Stimulated activated CD4-positive, alpha-beta T cell treated with anti-CD3 and anti-CD28 coated beads, Interleukin-15, amount 100 ng/mL, for 1 hour (primary cell): ENCODE measurements around the gene GBF1.
A peak's percentile ranks its signal among the peaks of the same experiment; 100 is the strongest.

Source experiments
- DNase-seq, 2 donors: peaks; one replicate each; pipeline ENCODE4 v3.0.0-alpha.2; 2020; ENCODE audit warnings: low read depth in 1 of 2, low spot score in 1 of 2

Gene GBF1

DNA sequence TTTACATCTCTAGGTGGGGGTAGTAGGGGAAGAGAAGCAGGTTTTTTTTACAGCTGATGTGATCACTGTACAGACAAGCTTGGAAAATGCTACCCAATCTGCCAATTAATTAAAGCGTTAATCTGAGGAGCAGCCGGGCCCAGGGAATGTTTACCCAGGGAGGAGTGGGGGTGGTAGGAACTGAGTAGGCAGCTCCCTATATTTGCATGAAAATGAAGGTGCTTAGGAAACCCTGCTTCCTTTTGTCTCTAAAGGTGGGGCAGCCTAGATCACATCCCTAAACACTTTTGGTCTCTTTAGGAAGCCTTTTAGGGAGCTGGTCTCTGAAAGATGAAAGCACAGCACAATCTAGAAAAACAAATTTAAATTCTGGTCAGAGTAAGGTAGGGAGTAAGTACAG lies 97.1 kb downstream of the GBF1 start:
- DNase-seq, result no peak

DNA sequence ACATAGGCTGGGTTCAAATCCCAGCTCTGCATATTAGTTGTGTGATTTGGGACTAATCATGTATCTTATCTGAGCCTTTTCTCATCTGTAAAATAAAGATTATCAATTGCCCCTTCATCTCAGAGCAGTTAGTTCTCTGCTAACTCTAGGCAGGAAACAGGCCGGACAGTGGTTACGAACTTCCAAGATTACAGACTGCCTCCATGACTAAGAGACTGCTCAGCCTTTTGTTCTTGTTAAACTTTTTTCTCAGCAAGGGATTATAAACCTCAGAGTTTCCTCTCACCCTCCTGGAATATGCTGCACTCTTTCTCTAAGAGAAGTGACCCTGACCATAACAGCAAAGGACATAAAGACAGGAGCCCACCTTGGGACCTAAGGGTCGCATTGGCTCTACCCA lies 97.6 kb downstream of the GBF1 start:
- DNase-seq, result no peak

DNA sequence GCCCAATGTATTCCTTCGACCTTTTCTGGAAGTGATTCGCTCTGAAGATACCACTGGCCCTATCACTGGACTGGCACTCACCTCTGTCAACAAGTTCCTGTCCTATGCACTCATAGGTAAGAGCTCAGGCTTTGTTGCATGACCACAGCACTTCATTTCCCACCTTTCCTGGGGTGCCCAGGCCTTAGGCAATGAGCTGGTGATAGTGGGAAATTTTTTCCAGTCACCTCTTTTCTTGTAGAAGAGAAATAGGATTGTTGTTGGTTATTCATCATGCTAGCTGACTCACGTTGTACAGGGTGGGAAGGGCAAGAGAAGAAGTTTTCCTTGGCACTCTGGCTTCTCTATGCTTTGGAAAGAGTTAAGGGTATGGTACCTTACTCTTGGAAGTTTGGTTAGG lies 98.7 kb downstream of the GBF1 start:
- no peak for DNase-seq

DNA sequence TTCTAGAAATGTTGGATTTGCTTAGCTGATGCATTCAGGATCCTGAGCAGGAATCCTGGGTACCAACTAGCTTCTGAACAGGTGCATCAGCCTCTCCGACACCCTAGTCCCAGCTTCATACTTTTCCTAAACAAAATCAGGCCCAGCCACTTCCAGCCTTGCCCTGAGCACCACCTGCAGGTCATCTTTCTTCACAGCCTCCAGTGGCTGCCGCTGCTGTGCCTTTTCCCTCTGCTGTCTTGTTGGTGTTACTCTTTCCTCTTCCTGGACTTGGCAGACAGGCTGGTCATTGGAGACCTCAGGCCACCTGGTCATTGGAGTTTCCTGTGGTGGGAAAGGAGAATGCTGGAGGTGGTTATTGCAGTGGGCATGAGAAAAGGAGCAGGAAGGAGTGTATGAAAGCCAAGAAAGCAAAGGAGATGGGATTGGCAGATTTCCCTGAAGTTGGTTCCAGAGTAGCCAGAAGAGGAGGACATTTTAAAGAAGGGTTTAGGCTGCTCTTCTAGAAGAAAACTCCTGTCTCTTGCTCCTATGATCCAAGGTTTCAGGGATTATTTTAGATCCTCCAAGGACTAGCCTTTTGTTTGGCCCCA lies 102.0 kb downstream of the GBF1 start:
- DNase-seq, result peak in 1 of 2 donors; percentile 3

DNA sequence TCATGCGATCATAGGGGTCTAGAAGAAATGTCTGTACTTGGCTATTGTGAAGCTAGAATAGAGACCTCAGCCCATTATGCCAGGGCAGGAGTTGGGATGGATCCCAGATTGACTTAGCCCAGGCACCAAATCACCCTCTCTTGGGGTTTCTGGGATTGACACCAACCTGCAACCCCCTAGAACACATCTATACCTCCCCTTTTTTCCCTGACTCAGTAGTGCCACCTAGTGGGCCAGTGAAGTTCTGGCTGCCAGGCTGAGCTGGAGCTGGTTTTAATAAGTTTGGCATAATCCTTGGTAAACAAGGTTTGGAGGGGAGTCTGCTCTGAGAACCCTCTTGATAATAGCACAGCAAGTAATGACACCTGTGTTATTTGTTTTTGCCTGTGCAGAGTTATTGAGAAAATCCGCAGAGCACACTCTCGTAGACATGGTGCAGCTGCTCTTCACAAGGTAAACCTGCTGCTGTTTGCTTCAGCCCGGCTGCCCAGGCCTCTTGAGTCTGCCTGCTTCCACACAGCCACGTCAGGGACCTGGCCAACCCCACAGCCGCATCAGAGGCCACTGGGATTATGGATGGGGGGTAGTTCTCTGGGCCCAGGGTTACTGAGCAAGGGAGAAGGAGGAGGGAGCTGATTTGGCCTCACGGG lies 106.9 kb downstream of the GBF1 start:
- peak; percentile 37 to 50 for DNase-seq

DNA sequence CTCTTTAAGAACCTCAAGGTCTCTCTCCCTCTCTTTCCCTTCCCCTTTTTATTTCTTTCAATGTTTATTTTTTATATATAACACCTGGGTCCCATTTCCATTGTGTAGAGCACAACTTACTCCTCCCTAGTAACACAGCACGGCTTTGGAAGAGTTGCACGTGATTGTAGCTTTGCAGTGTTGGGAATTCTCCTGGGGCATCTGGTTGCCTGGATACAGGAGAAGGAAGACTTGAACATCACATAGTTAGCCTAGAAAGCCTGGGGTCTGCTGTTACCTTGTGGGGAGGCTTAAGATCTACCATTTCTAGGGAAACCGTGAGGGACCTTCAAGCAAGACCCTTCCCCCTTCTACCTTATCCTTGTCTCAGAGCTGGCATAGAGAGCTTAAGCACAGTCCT lies 109.1 kb downstream of the GBF1 start:
- DNase-seq, result no peak

DNA sequence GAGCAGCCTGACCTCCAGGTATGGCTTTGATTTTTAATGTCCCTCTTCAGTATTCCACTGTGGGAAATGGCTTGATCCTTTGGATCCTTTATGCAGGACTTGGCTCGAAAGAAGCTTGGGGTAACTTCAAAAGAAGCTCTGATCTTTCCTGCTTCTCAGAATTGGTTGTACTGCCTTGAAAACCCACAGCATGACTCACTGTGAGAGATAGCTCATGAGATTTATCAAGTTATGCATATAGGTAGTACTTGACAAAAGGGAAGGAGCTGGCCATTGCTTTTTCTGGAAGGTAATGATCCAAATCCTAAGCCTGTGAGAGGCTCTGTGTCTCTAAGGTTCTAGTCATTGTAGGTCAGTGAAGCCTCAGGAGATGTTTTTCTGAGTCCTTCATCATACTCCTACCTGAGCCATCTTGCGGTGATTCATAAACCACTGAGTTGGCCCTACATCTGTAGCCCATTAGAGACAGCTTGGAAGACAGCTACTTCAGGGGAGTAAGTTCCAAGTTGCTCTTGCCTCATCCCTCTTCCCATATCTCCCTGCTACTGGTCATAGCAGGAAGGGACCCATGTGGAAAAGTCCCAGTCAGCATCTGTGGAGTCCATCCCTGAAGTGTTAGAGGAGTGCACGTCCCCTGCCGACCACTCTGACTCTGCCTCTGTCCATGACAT lies 113.5 kb downstream of the GBF1 start:
- no peak for DNase-seq

DNA sequence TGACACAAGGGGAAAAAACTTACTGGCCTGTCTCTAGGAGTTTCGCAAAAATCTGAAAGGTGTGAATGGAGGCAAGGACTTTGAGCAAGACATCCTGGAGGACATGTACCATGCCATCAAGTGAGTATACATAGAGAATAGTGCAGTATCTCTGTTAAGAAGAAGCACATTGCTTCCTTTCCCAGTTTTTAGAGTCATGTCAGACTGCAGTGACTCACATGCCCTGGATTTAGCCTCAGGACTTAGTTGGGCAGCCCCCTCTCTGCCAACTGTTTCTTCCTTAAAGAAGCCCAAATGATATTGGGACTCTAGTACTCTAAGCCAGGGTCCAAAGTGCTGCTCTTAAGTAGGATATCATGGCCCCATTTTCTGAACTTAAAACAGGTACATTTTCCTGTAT lies 122.1 kb downstream of the GBF1 start:
- DNase-seq, result no peak

DNA sequence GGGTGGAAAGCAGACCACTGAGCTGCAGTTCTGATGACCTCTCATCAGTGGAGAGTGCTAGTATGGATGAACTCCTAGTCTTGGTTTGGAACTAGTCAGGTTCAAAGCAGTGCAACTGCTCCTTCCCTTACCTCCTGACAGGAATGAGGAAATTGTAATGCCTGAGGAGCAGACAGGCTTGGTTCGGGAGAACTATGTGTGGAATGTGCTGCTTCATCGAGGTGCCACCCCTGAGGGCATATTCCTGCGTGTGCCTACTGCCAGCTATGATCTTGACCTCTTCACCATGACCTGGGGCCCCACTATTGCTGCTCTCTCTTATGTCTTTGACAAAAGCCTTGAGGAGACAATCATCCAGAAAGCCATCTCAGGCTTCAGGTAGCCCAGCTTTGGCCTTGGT lies 122.7 kb downstream of the GBF1 start:
- no peak for DNase-seq

DNA sequence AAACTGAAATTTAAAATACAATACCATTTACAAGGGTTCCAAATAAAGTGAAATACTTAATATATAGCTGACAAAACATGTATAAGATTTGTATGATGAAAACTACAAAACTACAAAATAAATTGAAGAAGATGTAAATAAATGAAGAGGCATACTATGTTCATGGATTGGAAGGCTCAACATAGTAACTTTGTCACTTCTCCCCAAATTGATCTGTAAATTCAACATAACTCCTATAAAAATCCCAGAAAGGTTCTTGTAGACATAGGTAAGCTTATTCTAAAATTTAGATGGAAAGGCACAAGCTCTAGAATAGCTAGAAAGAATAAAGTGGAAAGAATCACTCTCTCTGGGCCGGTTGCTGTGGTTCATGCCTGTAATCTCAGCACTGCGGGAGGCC lies 126.0 kb downstream of the GBF1 start:
- DNase-seq, result no peak

DNA sequence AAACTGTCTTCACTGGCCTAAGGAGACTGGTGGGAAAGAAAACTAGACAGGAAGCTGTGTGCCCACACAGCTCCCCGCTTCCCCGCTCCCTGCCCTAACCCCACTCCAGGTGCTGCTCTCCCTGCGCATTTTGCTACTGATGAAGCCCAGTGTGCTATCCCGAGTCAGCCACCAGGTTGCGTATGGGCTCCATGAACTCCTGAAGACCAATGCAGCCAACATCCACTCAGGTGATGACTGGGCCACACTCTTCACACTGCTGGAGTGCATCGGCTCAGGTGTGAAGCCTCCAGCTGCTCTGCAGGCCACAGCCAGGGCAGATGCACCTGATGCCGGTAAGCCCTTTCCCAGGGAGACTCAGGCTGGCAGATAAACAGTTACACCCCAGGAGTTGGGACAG lies 129.9 kb downstream of the GBF1 start:
- no peak for DNase-seq

DNA sequence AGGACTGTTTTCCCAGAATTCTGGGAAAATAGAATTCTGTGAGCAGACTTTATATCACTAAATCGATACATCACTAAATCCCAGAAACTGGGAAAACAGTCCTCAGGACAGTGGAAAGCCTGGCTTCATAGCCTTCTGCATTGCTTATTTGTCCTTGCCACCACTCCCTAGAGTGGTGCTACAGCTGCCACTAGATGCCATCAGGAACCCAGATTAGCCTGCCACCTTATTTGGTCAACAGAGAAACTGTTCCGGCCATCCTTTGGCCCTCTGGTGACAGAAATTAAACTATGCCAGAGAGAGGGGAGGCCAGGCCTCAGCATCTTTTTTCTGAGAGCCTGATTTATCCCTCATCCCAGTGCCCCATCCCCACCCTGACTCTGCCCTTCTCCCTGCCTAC lies 130.5 kb downstream of the GBF1 start:
- DNase-seq, result no peak

DNA sequence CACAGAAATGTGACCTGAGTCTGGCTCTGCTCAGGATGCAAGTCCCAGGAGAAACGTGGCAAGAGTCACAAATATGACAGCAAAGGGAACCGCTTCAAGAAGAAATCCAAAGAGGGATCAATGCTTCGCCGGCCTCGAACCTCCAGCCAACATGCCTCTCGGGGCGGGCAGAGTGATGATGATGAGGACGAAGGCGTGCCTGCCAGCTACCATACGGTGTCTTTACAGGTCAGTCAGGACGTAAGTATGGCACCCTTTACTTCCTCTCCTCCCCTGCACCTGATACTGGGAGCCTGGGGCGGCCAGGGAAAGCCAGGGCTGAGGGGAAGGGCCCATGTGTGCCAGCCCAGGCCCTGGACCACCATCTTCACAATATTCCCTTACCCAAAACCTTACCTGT lies 131.6 kb downstream of the GBF1 start:
- DNase-seq, result no peak

DNA sequence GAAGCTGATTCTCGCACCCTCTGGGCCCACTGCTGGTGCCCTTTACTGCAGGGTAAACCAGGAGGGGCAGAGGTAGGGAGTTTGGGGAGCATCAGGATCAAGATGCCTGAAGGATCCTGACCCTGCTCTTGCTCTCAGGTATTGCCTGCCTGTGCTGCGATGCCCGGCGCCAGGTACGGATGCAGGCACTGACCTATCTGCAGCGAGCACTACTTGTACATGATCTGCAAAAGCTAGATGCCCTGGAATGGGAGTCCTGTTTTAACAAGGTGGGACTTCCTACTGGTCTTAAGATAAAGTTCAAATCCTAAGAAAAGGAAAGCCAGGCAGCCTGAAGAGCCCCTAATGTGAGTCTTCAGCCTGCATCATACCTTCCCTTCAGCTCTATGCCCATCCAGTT lies 134.1 kb downstream of the GBF1 start:
- no peak for DNase-seq

DNA sequence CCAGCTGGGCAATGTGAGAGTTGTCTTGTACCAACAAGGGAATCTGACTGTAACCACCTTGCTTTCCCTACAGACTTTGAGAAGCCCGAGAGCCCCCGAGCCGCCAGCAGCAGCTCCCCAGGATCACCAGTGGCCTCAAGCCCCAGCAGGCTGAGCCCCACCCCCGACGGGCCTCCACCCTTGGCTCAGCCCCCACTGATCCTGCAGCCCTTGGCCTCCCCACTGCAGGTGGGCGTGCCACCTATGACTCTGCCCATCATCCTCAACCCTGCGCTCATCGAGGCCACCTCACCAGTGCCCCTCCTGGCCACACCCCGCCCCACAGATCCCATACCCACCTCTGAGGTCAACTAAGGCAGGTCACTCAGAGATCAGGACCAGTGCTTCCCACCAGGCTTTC lies 136.7 kb downstream of the GBF1 start:
- no peak for DNase-seq

DNA sequence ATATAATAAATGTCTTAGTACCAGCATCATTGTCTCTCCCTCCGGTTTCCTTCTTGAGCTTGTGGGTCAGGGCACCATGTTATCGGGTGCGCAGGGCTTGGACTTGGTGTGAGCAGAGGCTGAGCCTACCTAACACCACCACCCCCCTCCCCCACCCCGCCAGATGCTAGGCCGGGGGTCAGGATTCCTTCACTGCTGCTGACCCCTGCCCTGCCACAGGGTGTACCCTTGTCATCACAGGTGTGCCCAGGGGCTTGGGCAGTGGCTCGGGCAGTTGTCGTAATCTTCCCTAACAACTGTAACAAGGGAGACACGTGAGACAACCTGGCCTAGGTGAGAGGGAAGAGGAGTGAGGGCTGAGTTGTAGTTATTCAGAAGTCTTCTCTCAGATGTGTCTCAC lies 137.5 kb downstream of the GBF1 start:
- DNase-seq, result no peak

DNA sequence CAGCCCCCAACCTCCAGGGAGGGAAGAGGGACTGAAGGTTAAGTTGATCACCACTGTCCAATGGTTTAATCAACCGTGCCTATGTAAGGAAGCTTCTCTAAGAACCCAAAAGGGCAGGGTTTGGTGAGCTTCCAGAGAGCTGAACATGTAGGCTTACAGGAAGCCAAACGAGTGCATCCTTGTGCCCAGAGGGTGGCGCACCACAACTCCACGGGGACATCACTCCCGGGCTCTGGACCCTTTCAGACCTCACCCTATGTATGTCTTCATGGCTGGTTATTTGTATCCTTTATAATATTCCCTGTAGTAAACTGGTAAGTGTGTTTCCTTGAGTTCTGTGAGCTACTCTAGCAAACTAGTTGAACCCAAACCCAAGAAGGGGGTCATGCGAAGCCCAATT lies 138.7 kb downstream of the GBF1 start:
- DNase-seq, result no peak

DNA sequence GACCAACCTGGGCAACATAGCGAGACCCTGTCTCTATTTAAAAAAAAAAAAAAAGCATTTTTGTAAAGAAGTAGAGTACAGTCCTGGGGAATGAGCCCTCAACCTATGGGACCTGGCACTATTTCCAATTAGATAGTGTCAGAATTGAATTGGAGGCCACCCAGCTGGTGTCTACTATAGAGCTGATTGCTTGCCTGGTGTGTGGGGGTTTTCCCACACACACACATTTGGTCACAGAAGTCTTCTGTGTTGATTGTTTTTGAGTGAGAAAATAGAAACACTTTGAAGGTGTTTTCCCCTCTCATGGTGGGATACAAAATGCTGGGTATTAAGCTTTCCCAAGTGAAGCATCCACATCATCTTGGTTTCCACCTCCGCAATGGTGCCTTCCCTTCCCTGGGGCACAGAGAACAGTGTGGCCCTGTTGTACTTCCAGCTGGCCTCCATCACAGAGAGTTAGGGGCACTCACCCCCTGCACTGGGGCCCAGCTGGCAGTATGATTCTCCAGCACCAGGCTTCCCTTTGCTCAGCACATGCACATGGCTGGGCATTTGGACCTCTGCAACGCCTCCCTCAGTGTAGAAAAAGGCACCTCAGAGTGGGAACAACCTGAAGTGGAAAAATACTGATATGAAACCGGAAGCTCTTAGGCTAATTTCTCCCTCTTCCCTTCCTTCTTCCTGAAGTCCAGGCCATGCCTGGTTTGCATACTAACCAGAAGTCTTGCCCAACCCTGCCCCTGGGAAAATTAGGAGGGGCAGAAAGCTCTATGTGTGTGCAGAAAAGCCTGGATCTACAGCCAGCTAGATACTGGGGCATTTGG lies 139.5 kb downstream of the GBF1 start:
- DNase-seq, result no peak

DNA sequence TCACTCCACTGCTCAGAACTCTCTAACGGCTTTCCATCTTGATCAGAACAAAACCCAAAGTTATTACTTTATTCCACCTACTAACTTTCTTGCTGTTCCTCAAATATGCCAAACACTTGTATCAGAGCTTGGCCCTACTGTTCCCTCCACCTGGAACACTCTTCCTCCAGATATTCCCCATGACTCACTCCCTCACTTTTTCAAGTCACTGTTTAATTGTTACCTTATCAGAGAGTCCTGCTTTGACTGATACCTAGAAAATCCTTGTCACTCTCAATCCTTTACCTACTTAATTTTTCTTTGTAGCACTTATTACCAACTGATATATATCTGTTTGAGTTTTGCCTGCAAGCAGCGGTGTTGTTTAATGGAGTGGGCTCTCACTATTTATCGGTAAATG lies 144.6 kb downstream of the GBF1 start:
- DNase-seq, result no peak

DNA sequence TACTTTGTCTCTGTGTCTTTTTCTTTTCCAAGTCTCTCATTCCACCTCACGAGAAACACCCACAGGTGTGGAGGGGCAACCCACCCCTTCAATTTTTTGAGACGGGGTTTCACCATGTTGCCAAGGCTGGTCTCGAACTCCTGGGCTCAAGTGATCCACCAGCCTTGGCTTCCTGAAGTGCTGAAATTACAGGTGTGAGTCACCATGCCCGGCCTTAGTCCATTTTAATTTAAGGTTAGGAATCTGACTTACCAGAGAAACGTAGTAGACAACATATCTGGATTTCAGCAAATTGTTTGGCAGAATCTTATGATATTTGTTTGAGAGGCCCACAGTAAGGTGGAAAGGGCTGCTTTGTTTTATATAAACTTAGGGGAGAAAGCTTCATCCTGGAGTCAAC lies 147.0 kb downstream of the GBF1 start:
- no peak for DNase-seq

DNA sequence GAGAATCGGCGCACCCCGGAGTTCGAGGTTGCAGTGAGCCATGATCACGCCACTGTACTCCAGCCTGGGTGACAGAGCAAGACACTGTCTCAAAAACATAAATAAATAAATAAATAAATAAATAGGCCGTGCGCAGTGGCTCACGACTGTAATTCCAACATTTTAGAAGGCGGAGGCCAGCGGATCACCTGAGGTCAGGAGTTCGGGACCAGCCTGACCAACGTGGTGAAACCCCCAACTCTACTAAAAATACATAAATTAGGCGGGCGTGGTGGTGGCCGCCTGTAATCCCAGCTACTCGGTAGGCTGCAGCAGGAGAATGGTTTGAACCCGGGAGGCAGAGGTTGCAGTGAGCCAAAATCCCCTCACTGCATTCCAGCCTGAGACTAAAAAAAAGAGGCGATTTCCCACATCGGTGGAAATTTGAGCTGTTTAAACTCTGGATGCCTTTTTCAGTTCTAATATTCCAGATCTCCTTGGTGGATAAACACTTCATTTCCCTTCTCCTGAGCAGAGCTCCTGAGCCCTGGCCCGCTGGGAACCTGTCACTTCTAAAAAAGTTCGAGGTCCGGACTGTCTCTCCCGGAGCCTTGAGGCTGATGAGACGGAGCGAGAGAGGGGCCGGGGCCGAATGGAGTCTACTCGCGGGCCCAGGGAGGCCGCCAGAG lies 148.2 kb downstream of the GBF1 start:
- no peak for DNase-seq
